ENCODE measurements around the gene CTSK. TPM values are rescaled to one million over a fixed set of nuclear protein-coding genes. Genes with fewer than 3 reads are reported as not detected.
"Not testable (repeated sequence)": the region's sequence is repeated elsewhere in the genome, so short reads cannot be mapped to it uniquely, and the experiment has no call there.

CTSK gene
- total and polyA plus RNA-seq, 4 donors: 13.9 to 153 (median 59.1) TPM

DNA sequence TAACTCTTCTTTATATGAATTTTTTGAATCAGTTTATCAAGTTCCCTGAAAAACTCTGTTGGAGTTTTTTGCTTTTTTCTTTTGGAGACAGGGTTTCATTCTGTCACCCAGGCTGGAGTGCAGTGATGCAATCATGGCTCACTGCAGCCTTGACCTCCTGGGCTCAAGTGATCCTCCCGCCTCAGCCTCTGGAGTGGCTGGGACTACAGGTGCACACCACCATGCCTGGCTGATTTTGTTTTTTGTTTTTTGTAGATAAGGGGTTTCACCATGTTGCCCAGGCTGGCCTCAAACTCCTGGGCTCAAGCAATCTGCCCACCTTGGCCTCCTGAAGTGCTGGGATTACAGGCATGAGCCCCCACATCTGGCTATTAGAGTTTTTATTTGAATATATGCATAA lies 40.4 kb downstream of the CTSK start:
- no CpG with 5 or more reads among the region's 1 CpG for WGBS (ENCODE audit: insufficient coverage)
- not testable (repeated sequence) for H3K4me3 ChIP-seq (ENCODE audit: low read depth, low read length); H3K36me3 ChIP-seq (ENCODE audit: control insufficient read depth, insufficient read depth, low read length); H3K4me1 ChIP-seq (ENCODE audit: control insufficient read depth, insufficient read depth, low read length); H3K9me3 ChIP-seq (ENCODE audit: control insufficient read depth, insufficient read depth, low read length); H3K27ac ChIP-seq (ENCODE audit: low read depth, low read length); H3K27me3 ChIP-seq (ENCODE audit: control insufficient read depth, insufficient read depth, low read length); DNase-seq (ENCODE audit: low read depth in 4 of 6, low spot score in 6 of 6)

DNA sequence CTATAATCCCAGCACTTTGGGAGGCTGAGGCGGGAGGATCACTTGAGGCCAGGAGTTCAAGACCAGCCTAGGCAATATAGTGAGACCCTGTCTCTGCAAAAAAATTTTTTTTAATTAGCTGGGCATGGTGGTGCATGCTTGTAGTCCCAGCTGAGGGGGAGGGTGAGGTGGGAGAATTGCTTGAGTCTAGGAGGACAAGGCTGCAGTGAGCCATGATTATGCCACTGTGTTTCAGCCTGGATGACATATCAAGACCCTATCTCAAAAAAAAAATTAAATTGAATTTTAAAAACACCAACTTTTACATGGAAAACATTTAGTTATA lies 42.1 kb downstream of the CTSK start:
- H3K36me3 ChIP-seq (ENCODE audit: control insufficient read depth, insufficient read depth, low read length); H3K4me3 ChIP-seq (ENCODE audit: low read depth, low read length); DNase-seq (ENCODE audit: low read depth in 4 of 6, low spot score in 6 of 6); H3K27ac ChIP-seq (ENCODE audit: low read depth, low read length); H3K27me3 ChIP-seq (ENCODE audit: control insufficient read depth, insufficient read depth, low read length); H3K9me3 ChIP-seq (ENCODE audit: control insufficient read depth, insufficient read depth, low read length); H3K4me1 ChIP-seq (ENCODE audit: control insufficient read depth, insufficient read depth, low read length): not testable (repeated sequence)
- WGBS (ENCODE audit: insufficient coverage): 100% methylated on average over 1 of the region's 1 CpG

DNA sequence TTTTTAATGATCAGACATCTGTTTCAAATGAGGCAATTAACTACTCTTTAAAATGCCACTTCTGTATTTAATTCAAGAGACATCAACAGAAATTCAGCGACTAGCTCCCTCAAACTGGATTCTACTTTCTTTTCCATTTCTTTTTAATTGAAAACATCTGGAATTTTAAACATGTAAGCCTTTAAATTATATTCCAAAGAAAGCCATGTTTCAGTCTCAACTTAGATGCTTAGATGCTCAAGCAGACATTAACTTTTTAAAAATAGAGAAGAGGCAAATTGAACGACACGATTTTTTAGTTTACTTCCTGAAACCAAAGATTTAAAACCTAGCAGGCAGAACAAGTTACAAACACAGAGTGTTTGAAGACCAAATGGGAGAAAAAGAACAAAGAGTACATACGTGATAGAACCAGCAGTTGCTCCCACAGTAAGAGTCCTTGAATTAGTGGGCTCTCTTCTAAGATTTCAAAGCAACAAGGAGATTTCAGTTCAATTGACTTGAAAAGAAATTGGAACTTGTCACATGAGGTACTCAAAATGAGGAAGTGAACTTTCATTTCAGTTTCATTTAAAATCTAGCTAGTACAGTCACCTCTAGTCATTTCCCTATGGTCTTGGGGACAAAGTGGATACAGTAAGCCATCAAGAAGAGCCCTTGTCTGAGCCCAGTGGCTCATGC lies 42.6 kb downstream of the CTSK start, which contains the start of gene CTSS:
Gene CTSS, minus strand, starts transcription at position 483 of the 681 bp plus-strand sequence. CDS start 1,015 bp downstream, outside the sequence.
- H3K4me1 ChIP-seq (ENCODE audit: control insufficient read depth, insufficient read depth, low read length): no peaks in the 10 kb centered on the region
- H3K27me3 ChIP-seq (ENCODE audit: control insufficient read depth, insufficient read depth, low read length): no peaks in the 10 kb centered on the region
- H3K27ac ChIP-seq (ENCODE audit: low read depth, low read length): peak within 1 kb of the TSS; percentile 53
- peak within 1 kb of the TSS; percentile 3 for H3K4me3 ChIP-seq (ENCODE audit: low read depth, low read length)
- 40% methylated on average over 1 of the region's 4 CpGs for WGBS (ENCODE audit: insufficient coverage)
- no peaks in the 10 kb centered on the region for H3K36me3 ChIP-seq (ENCODE audit: control insufficient read depth, insufficient read depth, low read length)
- no peaks in the 10 kb centered on the region for H3K9me3 ChIP-seq (ENCODE audit: control insufficient read depth, insufficient read depth, low read length)
- DNase-seq (ENCODE audit: low read depth in 4 of 6, low spot score in 6 of 6): peak in 1 of 6 donors; percentile 29

DNA sequence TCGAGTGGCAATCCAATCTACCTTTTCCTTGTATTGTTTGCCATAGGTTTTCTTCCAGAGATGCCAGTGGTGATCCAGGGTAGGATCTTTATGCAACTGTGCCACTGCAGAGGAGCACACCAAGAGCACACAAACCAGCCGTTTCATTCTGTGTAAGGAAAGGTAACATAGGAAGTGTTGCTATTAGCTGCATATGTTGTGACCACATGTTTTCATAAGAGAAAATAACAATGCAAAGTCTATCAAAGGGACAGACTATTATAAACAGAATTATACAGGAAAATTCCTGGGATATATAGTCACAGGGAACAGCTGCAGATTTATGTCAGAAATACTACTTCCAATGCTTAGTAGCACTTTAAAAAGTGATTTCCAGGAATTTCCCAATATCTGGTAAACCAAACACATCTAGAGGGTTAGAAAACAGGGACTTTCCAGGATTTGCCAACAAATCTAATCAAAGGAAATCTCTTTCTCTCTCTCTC lies 43.4 kb downstream of the CTSK start:
- no peaks in the 10 kb centered on the region for H3K9me3 ChIP-seq (ENCODE audit: control insufficient read depth, insufficient read depth, low read length)
- DNase-seq (ENCODE audit: low read depth in 4 of 6, low spot score in 6 of 6): no peak
- H3K36me3 ChIP-seq (ENCODE audit: control insufficient read depth, insufficient read depth, low read length): no peaks in the 10 kb centered on the region
- no CpG with 5 or more reads among the region's 2 CpGs for WGBS (ENCODE audit: insufficient coverage)
- no peaks in the 10 kb centered on the region for H3K4me1 ChIP-seq (ENCODE audit: control insufficient read depth, insufficient read depth, low read length)
- H3K27me3 ChIP-seq (ENCODE audit: control insufficient read depth, insufficient read depth, low read length): no peaks in the 10 kb centered on the region
- no peak overlapping the region for H3K27ac ChIP-seq (ENCODE audit: low read depth, low read length)
- H3K4me3 ChIP-seq (ENCODE audit: low read depth, low read length): no peak overlapping the region

DNA sequence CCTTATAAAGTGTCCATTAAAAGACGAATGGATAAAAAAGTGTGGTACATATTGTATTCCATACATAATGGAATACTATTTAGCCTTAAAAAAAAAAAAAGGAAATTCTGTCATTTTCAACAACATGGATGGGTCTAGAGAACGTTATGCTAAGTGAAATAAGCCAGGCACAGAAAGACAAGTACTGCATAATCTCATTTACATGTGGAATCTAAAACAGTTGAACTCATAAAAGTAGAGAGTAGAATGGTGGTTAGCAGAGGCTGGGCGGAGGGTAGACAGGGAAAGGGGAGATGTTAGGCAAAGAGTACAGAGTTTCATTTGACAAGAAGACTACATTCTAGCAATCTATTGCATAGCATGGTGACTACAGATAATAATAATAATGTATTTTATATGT lies 45.0 kb downstream of the CTSK start:
- WGBS (ENCODE audit: insufficient coverage): no CpG with 5 or more reads among the region's 3 CpGs
- no peak for DNase-seq (ENCODE audit: low read depth in 4 of 6, low spot score in 6 of 6)
- no peaks in the 10 kb centered on the region for H3K9me3 ChIP-seq (ENCODE audit: control insufficient read depth, insufficient read depth, low read length)
- H3K4me1 ChIP-seq (ENCODE audit: control insufficient read depth, insufficient read depth, low read length): no peaks in the 10 kb centered on the region
- no peaks in the 10 kb centered on the region for H3K27me3 ChIP-seq (ENCODE audit: control insufficient read depth, insufficient read depth, low read length)
- no peak overlapping the region for H3K4me3 ChIP-seq (ENCODE audit: low read depth, low read length)
- H3K36me3 ChIP-seq (ENCODE audit: control insufficient read depth, insufficient read depth, low read length): no peaks in the 10 kb centered on the region
- no peak overlapping the region for H3K27ac ChIP-seq (ENCODE audit: low read depth, low read length)

DNA sequence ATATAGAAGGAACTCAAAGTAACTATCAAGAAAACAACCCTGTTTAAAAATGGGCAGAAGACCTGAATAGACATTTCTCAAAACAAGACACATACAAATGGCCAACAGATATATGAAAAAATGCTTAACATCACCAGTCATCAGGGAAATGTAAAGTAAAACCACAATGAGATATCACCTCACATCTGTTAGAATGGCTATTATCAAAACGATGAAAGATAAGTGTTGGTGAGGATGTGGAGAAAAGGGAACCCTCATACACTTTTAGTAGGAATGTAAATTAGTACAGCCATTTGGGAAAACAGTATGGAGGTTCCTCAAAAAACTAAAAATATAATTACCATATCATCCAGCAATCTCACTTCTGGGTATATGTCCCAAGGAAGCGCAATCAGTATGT lies 45.5 kb downstream of the CTSK start:
- H3K4me1 ChIP-seq (ENCODE audit: control insufficient read depth, insufficient read depth, low read length): no peaks in the 10 kb centered on the region
- H3K27ac ChIP-seq (ENCODE audit: low read depth, low read length): no peak overlapping the region
- no peaks in the 10 kb centered on the region for H3K27me3 ChIP-seq (ENCODE audit: control insufficient read depth, insufficient read depth, low read length)
- WGBS (ENCODE audit: insufficient coverage): no CpG with 5 or more reads among the region's 2 CpGs
- no peak overlapping the region for H3K4me3 ChIP-seq (ENCODE audit: low read depth, low read length)
- DNase-seq (ENCODE audit: low read depth in 4 of 6, low spot score in 6 of 6): no peak
- H3K36me3 ChIP-seq (ENCODE audit: control insufficient read depth, insufficient read depth, low read length): no peaks in the 10 kb centered on the region
- no peaks in the 10 kb centered on the region for H3K9me3 ChIP-seq (ENCODE audit: control insufficient read depth, insufficient read depth, low read length)

DNA sequence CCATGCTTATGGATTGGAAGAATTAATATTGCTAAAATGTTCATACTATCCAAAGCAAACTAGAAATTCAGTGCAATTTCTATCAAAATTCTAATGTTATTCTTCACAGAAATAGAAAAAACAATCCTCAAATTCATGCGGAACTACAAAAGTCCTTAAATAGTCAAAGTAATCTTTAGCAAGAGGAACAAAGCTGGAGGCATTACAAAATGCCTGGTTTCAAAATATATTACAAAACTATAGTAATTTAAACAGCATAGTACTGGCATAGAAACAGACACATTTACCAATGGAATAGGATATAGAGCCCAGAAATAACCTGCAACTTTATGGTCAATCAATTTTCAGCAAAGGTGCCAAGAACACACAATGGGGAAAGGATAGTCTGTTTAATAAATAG lies 46.3 kb downstream of the CTSK start:
- Histone ChIP-seq H3K4me3 (ENCODE audit: low read depth, low read length) (no peak overlapping the region), H3K27me3 (ENCODE audit: control insufficient read depth, insufficient read depth, low read length) (no peaks in the 10 kb centered on the region), H3K4me1 (ENCODE audit: control insufficient read depth, insufficient read depth, low read length) (no peaks in the 10 kb centered on the region), H3K9me3 (ENCODE audit: control insufficient read depth, insufficient read depth, low read length) (no peaks in the 10 kb centered on the region), H3K36me3 (ENCODE audit: control insufficient read depth, insufficient read depth, low read length) (no peaks in the 10 kb centered on the region), H3K27ac (ENCODE audit: low read depth, low read length) (no peak overlapping the region)
- DNase-seq (ENCODE audit: low read depth in 4 of 6, low spot score in 6 of 6): no peak
- WGBS (ENCODE audit: insufficient coverage): no CpG with 5 or more reads among the region's 1 CpG

DNA sequence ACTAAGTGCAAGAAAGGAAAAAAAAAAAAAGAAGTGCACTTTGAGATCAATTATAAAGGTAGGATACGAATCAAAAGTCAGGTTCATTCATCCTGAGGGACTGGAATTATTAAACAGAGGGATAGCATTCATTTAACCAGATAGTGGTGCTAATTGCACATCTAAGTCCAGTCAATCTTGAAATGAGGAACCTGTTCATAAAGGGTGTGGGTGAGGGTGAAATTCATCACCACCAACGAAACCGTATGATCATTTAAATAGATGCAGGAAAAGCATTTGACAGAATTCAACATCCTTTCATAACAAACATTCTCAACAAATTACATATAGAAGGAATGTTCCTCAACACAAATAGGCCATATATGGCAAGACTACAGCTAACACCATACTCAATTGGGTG lies 48.0 kb downstream of the CTSK start:
- Histone ChIP-seq H3K27ac (ENCODE audit: low read depth, low read length) (no peak overlapping the region), H3K36me3 (ENCODE audit: control insufficient read depth, insufficient read depth, low read length) (no peaks in the 10 kb centered on the region), H3K4me1 (ENCODE audit: control insufficient read depth, insufficient read depth, low read length) (no peaks in the 10 kb centered on the region), H3K9me3 (ENCODE audit: control insufficient read depth, insufficient read depth, low read length) (no peaks in the 10 kb centered on the region), H3K4me3 (ENCODE audit: low read depth, low read length) (no peak overlapping the region), H3K27me3 (ENCODE audit: control insufficient read depth, insufficient read depth, low read length) (no peaks in the 10 kb centered on the region)
- WGBS (ENCODE audit: insufficient coverage): no CpG with 5 or more reads among the region's 3 CpGs
- DNase-seq (ENCODE audit: low read depth in 4 of 6, low spot score in 6 of 6): no peak

DNA sequence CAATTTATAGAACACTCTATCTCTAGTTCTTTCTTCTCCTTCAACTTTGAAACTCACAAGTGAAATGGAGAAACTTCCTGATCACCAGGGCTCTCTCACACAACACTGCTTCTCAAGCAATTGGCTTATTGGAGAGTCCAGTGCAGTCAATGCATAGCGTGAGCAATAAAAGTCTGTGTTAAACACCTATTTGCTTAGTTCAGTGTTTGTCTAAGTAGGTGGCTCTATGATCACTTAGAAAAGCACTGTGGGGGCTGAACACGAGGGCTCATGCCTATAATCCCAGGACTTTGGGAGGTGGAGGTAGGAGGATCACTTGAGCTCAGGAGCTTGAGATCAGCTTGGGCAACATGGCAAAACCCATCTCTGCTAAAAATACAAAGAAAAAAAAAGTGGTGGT lies 54.6 kb downstream of the CTSK start:
- 56% methylated on average over 2 of the region's 2 CpGs for WGBS (ENCODE audit: insufficient coverage)

DNA sequence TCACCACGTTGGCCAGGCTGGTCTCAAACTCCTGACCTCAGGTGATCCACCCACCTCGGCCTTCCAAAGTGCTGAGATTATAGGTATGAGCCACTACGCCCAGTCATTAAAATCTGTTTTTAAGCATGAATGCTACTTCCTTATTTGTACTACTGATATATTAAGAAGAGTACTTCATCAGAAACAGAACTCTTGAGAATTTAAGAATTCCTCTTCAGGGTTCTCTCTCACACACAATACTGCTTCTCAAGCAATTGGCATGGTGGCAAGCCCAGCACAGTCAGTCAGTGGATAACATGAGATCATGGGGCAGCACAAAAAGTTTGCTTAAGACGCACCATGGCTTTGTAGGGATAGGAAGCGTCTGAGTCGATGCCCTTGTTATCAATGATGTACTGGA lies 56.6 kb downstream of the CTSK start:
- no peaks in the 10 kb centered on the region for H3K9me3 ChIP-seq (ENCODE audit: control insufficient read depth, insufficient read depth, low read length)
- WGBS (ENCODE audit: insufficient coverage): 97% methylated on average over 3 of the region's 6 CpGs
- DNase-seq (ENCODE audit: low read depth in 4 of 6, low spot score in 6 of 6): no peak

More for the DNA sequence above, 54.6 kb downstream of the CTSK start:
- H3K27ac ChIP-seq (ENCODE audit: low read depth, low read length): no peak overlapping the region
- no peaks in the 10 kb centered on the region for H3K27me3 ChIP-seq (ENCODE audit: control insufficient read depth, insufficient read depth, low read length)
- DNase-seq (ENCODE audit: low read depth in 4 of 6, low spot score in 6 of 6): no peak
- H3K36me3 ChIP-seq (ENCODE audit: control insufficient read depth, insufficient read depth, low read length): no peaks in the 10 kb centered on the region
- H3K9me3 ChIP-seq (ENCODE audit: control insufficient read depth, insufficient read depth, low read length): no peaks in the 10 kb centered on the region
- no peaks in the 10 kb centered on the region for H3K4me1 ChIP-seq (ENCODE audit: control insufficient read depth, insufficient read depth, low read length)
- H3K4me3 ChIP-seq (ENCODE audit: low read depth, low read length): no peak overlapping the region

More for the DNA sequence above, 56.6 kb downstream of the CTSK start:
- H3K4me3 ChIP-seq (ENCODE audit: low read depth, low read length): no peak overlapping the region
- H3K4me1 ChIP-seq (ENCODE audit: control insufficient read depth, insufficient read depth, low read length): no peaks in the 10 kb centered on the region
- no peaks in the 10 kb centered on the region for H3K27me3 ChIP-seq (ENCODE audit: control insufficient read depth, insufficient read depth, low read length)
- H3K36me3 ChIP-seq (ENCODE audit: control insufficient read depth, insufficient read depth, low read length): no peaks in the 10 kb centered on the region
- no peak overlapping the region for H3K27ac ChIP-seq (ENCODE audit: low read depth, low read length)

Data from spinal cord (tissue), 10 donors.